GM19023 (cell line): ENCODE measurements around the gene ORAI1.
"Not testable (repeated sequence)": the region's sequence is repeated elsewhere in the genome, so short reads cannot be mapped to it uniquely, and the experiment has no call there.

Experiments
- ATAC-seq: cut with Tn5 transposase; IDR thresholded peaks from one replicate; pipeline ENCODE4 v1.9.1; 2021; ENCODE audit warnings: mild to moderate bottlenecking, moderate library complexity; ENCODE audit not compliant: unreplicated experiment

Gene ORAI1

DNA sequence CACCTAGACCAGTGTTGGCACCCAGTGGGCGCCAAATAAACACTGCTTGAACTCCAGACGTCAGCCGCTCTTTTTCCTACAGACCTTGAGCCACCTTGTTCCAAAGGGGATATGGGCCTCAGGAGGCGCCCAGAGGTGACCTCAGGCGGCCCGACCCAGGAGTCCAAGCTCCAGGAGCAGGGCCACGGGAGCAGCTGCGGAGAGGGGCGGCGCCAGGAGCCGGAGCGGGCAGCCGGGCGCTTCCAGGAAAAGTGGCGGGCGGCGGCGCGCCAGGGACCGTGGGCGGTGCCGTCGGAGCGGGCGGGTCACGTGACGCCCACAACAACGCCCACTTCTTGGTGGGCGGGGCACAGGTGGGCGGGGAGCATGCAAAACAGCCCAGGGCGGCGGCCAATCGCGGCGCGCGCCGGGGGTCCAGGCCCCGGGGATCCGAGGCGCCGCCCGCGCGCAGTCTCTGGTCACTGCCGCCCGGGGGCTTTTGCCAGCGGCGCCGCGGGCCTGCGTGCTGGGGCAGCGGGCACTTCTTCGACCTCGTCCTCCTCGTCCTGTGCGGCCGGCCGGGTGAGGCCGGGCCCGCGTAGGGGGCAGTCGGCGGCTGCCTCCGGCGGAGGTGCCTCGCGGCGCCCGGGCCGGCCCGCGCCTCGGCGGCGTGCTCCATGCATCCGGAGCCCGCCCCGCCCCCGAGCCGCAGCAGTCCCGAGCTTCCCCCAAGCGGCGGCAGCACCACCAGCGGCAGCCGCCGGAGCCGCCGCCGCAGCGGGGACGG, at the start of gene ORAI1:
TSS of gene ORAI1 (plus strand) at position 444 of the 766 bp plus-strand sequence.
- peak; percentile 71 for ATAC-seq

DNA sequence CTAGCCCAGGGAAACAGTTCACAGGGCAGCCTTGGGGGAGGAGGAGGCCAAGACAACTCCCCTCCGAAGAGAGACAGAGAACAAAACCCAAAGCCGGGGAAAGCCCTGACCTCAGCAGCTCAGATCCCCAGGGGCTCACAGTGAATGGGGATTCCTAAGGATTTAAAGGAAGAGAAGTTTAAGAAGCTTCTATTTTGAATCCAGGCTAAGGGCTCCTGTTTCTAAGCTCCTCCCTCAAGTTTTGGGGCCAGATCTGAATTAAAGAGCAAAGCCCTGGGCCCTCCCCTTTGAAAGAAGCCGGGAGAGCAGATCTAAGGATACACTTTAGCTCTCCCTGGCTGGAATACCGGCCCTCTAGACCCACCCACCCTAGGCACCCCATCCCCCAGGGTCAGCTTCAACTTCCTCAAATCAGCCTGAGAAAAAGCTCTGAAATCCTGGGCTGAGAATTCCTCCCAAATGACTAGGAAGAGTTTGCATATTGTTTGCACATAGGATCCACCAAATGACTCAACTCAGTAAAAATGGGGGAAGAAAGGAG, 49.4 kb upstream of the ORAI1 start:
- ATAC-seq, result no peak

DNA sequence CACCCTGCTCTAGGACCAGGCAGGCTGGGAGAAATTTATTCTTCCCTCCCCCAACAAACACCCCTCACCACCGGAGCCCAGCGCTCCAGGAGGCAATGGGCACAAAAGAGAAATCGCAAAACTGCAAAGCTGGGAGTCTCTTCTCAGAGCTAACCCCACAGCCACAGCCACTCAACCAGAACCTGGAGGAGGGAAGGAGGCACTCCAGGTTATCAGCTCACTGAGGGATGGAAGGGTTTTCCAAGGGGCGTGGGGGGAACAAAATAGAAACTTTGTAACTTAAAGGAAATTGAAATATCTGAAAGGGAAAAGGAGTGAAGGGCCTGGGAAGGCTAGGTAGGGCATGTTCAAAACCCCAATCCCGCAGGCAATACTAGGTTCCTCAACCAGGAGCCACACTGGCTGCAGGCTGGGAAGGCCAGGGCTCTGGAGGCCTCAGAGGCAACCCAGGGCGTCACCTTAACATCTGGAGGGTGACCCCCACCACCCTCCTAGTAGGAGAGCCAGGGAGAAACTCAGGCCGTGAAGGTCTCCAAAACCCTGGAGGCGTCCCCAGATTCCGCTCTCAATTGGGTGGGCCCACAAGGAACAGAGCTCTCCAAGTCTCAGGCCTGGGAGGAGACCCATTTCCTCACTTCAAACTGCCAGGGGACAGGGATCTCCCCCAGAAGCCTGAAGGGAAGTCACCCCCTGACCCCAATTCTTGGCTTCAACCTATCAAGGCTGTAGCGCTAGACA, 48.7 kb upstream of the ORAI1 start:
- ATAC-seq, result no peak

DNA sequence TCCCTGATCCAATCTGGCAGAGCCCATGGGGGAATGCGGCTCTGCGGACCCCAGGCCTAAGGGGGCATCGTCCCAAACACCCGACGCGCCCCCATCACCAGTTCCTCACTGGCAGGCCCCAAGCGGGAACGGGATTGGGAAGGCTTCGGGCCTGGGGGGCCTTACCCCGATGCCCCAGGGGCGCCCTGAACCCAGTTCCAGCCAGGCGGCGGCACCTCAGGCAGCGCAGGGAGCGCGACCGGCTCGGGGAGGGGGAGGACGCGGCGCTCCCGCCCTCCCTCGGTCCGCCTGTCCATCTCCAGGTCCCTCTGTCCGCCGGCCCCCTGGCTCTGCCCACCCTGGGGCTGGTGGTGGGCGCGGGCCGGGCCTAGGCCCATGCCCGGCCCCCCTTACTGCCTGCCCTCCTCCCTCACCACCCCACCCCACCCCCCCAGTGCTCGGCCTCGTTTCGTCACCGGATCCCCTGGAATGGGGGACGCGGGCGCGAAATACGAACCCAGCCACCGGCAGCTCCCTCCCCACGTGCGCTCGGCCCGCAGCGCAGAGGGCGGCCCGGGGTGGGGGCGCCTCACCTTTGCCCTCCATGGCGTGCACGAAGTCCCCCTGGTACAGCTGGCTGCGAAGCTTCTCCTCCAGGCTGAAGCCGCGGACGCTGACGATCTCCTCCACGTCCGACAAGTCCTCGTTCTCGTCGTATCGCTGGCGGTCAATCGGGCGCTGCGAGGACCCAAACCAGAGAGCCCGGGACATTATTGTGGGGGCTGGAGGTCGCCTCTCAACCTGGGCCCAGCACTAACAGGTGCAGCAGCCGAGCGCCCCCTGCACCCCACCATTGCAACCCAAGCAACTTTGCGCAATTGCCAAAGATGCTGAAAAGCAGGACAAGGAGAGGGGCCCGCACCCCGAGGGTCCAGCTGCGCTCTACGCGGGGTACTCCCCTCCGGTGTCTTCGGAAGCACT, 47.8 kb upstream of the ORAI1 start:
- no peak for ATAC-seq

DNA sequence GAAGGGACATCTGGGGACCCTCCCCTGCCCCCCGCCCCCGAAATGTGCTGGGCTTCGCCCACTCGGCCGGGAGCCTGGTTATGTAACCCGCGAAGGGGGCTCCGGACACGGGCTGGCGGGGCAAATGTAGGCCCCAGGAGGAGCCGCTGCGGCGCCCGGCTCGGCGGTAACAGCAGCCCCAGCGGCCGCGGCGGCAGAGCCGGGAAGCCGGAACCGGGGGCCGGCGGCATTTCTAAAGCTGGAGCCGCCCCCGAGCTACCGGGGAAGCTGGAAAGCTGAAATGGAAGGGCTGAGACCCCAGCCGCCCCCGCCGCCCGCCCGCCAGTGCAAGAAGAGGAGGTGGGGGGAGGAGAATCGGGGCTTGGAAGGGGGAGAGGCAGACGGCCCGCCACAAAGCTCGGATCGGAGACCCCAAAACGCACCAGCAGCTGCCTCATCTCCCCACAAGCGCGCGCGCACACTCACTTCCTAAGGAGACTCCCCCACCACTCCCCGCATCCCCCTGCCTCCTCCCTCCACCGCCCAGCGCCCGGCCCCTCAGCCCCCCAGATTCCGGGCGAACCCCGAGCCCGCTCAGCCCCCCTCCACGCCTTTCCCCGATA, 47.0 kb upstream of the ORAI1 start:
- ATAC-seq, result no peak

DNA sequence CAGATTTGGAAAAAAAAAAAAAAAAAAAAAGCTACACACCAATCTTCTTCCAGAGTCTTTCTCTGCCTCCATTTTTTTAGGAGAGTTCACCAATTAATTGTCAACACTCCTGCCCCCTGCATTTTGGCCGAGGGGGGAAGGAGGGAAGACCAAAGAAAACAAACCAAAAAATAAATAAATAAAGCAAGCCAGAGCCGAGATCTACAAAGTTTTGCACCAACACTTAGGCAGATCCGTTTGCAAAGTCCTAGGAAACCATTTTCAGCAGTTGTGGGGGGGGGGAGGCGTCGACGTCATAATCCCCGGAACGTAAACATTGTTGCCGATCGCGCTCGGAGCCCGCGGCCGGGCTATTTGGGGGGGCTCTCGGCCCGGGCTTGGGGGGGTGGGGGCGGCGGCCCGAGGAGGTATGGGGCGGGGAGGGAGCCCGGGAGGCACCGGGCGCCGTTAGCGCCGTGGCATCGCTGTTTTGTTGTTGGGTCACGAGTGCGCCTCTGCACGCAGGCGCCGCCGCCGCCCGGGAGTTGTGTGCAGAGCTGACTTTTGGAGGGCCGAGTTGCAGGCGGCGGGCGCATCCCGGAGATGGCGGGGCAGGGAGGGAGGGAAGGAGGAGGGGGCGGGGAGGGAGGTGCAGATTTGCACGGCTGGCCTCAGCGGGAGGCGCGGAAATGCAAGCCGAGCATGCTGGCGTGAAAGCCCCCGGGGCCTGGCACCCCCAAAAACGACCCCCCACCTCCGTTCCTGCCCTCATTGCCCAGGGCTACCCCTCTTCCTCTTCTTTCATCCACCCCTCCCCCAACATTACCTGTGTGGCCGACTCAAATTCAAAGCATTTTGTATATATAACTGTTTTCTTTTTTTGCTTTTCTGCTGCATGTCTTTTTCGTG, 46.1 kb upstream of the ORAI1 start:
- no peak for ATAC-seq

DNA sequence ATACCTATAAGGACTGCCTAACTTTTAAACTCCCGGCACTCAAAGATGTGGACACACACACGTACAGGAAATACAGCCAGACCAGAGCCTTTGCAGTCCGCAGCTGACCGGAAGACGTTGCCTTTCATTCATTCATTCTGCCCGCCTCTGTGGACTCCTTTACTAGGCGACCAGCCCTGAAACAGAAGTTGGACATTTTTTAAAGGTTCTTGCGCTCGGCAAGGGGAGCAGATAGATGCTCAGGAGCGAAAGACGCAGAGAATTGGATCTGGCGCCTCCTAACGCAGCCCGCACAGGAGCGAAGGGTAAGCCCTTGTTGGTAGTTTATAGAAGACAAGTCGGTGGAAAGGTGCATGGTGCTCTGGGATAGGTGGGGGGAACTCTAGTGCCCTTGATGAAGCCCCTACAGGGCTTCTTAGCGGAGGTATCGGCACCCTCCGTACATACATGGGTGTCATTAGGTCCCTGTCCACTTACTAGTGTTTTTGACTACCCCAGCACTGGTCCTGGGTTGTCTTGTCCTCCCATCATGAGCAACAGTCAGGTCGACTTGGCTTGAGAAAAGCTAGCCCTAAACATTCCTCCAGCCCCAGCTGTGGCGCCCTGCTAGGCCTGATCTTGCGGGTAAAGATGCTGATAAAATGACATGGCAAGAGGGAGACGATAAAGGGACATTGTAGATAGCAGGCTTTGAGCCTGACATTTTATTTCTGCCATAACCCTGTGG, 45.2 kb upstream of the ORAI1 start, which contains the start of gene KDM2B:
TSS of gene KDM2B (minus strand) at position 65 of the 727 bp plus-strand sequence. CDS start 112 bp downstream, outside the sequence.
- no peak for ATAC-seq

DNA sequence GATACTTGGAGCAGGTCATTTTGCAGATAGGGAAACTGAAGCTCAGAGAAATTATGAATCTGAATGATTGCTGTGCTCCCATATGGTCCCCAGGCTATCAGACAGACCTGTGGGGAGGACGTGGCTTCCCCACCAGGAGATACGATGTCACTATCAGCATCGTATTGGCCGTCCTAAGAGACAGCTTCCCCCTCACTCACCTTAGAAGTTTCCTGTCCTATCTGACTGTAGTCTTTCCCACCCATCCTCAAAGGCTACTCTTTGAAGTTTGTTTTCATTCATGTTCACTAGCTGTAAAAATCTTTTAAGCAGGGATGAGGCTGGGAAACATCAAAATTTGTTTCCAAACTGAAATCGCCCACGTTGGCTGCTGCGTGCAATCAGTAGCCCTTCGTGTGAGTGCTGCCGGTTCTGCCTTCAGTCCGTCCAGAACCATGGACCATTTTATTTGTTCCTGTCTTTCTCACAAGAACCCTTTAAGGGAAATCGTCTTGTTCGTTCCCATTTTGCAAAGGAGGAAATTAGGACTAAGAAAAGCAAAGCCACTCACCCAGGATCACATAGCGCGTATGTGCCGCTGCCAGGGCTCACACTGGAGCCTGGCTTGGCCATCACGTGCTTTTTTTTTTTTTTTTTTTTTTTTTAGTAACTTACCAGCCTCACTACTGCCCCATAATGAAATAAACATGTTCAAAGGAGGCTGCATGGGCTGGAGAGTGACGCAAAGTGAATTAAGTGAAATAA, 44.5 kb upstream of the ORAI1 start:
- no peak for ATAC-seq

DNA sequence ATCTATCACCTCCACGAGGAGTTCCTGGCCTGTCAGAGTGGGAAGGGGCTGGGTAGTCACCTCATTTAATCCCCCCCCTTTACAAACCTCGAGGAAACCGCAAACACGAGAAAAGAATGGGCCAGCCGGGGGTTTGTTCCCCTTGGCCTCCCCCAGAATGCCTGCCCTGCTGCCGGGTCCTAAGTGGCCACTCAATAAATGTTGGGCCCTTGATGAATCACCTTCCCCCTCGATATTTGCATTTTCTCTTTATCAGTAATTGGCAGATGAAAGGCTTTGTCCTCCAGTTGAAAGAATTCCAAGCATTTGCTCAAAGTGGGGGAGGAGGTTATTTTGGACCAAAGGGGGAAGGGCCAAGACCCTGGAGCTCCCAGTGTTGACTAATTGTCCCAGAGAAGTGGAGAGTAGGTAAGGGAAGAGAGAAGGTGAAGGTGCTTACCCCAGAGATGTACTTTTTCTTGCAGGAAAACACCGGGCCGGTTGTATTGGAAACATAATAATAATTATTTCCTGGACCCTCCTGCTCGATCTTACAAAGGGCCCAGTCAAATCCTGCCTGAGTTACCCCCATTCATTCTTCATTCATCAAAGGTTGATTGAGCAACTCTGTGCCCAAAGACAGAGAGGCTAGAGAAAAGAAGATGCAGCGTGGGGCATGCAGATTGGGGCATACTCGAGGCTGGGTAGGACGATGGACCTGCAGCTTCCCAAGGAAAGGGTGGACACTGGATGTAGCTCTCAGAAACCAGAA, 43.6 kb upstream of the ORAI1 start:
- no peak for ATAC-seq

DNA sequence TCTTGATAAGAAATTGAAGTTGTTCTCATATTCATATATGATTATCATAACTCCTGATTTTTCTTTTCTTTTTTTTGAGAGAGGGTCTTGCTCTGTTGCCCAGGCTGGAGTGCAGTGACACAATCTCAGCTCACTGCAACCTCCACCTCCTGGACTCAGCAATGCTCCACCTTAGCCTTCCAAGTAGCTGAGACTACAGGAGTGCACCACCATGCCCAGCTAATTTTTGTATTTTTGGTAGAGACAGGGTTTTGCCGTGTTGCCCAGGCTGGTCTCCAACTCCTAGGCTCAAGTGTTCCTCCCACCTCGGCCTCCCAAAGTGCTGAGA, 43.0 kb upstream of the ORAI1 start:
- ATAC-seq, result not testable (repeated sequence)

DNA sequence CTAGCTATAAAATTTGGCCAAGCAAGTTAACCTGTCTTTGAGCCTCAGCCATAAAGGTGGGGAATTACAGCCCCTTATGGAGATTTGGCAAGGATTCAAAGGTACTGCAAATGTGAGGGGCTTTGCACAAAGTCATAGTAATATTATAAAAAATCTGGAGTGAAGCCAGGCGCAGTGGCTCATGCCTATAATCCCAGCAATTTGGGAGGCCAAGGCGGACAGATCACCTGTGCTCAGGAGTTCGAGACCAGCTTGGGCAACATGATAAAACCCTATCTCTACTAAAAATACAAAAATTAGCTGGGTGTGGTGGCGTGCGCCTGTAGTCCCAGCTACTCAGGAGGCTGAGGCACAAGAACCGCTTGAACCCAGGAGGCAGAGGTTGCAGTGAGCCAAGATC, 41.4 kb upstream of the ORAI1 start:
- not testable (repeated sequence) for ATAC-seq

DNA sequence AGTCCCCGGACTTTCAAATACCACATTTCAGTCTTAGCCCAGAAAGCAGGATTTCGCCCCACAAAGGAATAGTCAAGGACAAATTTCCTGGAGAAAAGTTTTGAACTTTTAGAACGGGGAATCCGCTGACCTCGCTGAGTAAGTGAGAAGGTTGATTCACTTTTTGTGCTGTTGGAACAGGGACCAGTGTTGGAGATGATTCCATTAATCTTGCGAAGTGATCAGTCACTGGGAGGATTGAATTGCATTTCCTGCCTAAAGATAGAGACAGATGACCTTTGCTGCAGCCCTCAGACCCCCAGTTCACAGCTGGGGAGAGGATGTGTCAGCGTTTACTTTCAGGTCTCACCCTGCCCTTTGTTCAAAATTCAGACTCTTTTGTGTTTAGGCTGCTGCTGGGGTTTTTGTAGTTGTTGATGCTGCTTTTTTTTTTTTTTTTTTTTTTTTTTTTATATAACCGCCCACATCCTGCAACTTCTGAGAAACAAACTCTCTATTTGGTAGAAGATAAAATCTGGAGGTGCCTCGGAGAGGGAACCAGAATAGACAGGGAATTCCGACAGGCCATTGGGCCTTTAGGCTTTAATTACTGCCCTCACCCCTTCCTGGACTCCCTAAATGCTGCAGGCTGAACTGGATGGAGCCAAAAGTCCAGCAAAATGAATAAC, 35.7 kb upstream of the ORAI1 start:
- peak; percentile 57 for ATAC-seq

DNA sequence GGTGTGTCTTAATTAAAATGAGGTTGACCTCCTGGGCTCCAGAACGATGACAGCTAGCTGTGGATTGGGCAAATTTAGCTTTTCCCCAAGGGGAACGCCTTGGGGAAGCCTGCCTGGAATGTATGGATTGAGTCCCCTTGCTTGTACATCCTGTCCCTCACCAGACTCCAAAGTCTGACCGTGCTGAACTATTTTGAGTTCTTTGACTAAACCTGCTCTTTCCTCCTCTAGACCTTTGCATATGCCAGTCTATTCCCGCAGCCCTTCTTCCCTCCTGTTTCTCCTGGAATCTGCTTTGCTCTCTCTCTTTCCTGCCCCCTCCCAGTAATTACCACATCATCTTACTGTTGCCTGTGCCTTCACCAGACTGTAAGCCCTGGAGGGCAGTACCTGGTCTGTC, 34.0 kb upstream of the ORAI1 start:
- ATAC-seq, result no peak

DNA sequence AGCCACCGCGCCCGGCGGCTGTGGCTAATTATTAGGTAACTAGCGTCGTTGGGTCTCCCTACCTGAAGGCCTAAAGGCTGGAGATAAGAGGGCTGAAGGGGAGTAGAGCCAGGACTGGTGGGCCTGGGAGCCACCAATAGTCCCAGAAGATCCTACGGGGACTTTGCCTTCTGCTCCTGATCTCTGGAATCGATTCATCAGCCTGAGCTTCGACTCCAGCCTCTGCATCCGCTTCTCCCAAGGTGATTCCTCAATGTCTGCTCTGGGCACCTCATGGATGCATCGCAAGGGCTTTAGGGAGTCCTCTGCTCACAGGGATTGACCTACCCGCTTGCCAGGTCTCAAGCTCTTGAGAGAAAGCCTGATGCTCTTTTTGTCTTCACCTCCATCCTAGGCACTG, 30.8 kb upstream of the ORAI1 start:
- ATAC-seq, result no peak

DNA sequence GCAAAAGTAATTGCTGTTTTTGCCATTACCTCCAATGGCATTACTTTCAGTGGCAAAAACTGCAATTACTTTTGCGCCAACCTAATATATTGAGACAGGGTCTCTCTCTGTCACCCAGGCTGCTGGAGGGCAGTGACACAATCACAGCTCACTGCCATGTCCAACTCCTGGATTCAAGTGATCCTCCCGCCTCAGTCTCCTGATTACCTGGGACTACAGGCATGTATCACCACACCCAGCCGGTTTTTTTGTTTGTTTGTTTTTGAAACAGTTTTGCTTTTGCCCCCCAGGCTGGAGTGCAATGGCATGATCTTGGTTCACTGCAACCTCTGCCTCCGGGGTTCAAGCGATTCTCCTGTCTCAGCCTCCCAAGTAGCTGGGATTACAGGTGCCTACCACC, 29.8 kb upstream of the ORAI1 start:
- ATAC-seq, result no peak

DNA sequence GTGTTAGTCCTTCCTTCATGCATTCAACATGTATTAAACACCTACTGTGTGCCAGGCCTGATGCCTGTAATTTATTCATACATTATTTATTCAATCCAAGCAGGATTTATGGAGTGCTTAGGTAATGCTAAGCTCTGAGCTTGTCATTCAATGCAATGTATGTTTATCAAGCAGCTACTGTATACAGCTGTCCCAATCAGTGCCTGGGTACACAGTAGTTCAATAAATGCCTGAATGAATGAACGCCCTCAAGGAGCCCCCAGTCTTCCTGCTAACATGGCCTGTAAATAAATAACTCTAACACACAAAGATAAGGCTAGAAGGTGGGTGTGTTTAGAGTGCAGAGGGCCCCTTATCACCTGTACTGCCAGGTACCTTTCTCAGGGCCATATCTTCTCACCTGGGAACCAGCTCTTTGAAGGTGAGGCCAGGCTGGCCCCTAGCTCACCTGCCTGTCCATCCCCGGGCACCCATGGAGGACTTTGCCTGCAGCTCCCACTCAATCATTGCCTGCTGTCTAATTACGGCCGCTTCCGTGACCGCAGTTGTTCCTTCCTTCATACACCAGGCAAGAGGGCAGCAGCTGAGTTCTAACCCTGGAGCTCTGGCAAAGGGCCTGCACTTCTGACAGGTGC, 25.5 kb upstream of the ORAI1 start:
- ATAC-seq, result no peak

DNA sequence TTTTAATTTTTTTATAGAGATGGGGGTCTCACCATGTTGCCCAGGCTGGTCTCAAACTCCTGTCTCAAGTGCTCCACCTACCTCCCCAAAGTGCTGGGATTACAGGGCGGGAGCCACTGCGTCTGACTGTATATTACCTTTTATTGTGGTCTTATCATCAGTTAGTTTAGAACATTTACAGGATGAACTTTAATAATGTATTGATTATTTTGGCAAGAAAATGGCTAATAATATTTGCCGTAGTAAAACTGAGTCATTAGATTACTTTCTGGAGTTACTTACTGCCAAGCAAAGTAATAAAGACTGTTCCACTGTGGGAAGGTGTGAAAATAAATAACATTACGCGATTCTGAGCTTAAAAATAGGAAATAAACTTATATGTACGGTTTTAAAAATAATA, 23.6 kb upstream of the ORAI1 start:
- ATAC-seq, result no peak
